Endothelial cell (in vitro differentiated cells): ENCODE measurements around the gene C19orf12. TPM values are rescaled to one million over a fixed set of nuclear protein-coding genes. Genes with fewer than 3 reads are reported as not detected.

Experiments used
- DNase-seq: peaks from one replicate; pipeline ENCODE4 v3.0.0; 2021; ENCODE audit warnings: low spot score
- H3K27ac Mint-ChIP-seq: one replicate; pipeline ENCODE4 v1.8.0; 2021; ENCODE audit warnings: mixed read lengths, inconsistent platforms; ENCODE audit not compliant: unreplicated experiment
- H3K27me3 Mint-ChIP-seq: one replicate; pipeline ENCODE4 v1.8.0; 2021; ENCODE audit warnings: mild to moderate bottlenecking, moderate library complexity, mixed read lengths, inconsistent platforms; ENCODE audit not compliant: unreplicated experiment
- H3K36me3 Mint-ChIP-seq: one replicate; pipeline ENCODE4 v1.8.0; 2021; ENCODE audit warnings: mild to moderate bottlenecking, low read depth, mixed read lengths, inconsistent platforms; ENCODE audit not compliant: unreplicated experiment
- H3K4me1 Mint-ChIP-seq: one replicate; pipeline ENCODE4 v1.8.0; 2021; ENCODE audit warnings: mild to moderate bottlenecking, mixed read lengths, inconsistent platforms; ENCODE audit not compliant: unreplicated experiment
- H3K4me3 Mint-ChIP-seq: one replicate; pipeline ENCODE4 v1.8.0; 2021; ENCODE audit warnings: mild to moderate bottlenecking, mixed read lengths, inconsistent platforms; ENCODE audit not compliant: unreplicated experiment
- H3K9me3 Mint-ChIP-seq: one replicate; pipeline ENCODE4 v1.8.0; 2021; ENCODE audit warnings: mixed read lengths, inconsistent platforms; ENCODE audit not compliant: unreplicated experiment
- CTCF ChIP-seq: fragments of 200-600 bp; sonication (generic); IDR thresholded peaks from one replicate; pipeline ENCODE4 v1.5.0; 2021; ENCODE audit warnings: antibody characterized with exemption; ENCODE audit not compliant: unreplicated experiment
- total RNA-seq: library from RNA; stranded (reverse); fragmentation: NEBNext Ultra II Directional; extraction: Animal tissue kit (Norgen Biotek cat#: 25700); gene quantifications from one replicate; pipeline ENCODE4 v1.2.1, GENCODE V29; 2021; ENCODE audit not compliant: unreplicated experiment

C19orf12 gene
- total RNA-seq, 1 donor from 2014 or later, result 6.1 TPM

- H3K27ac Mint-ChIP-seq, result no peak overlapping the region
- H3K27me3 Mint-ChIP-seq, result no peaks in the 10 kb centered on the region
- H3K9me3 Mint-ChIP-seq, result no peaks in the 10 kb centered on the region
- H3K4me1 Mint-ChIP-seq, result no peaks in the 10 kb centered on the region
- no peak for TF ChIP-seq CTCF
- no peak overlapping the region for H3K4me3 Mint-ChIP-seq
- no peaks in the 10 kb centered on the region for H3K36me3 Mint-ChIP-seq
- DNase-seq, result no peak
Observed at GRCh38 chr19:29705706-29706105, 9.4 kb downstream of the C19orf12 start.

GRCh38 chr19:29704562-29705558 lies 10.2 kb downstream of the C19orf12 start:
- H3K36me3 Mint-ChIP-seq, result no peaks in the 10 kb centered on the region
- no peaks in the 10 kb centered on the region for H3K9me3 Mint-ChIP-seq
- no peaks in the 10 kb centered on the region for H3K4me1 Mint-ChIP-seq
- DNase-seq, result no peak
- no peak overlapping the region for H3K4me3 Mint-ChIP-seq
- TF ChIP-seq CTCF, result no peak
- H3K27me3 Mint-ChIP-seq, result no peaks in the 10 kb centered on the region
- no peak overlapping the region for H3K27ac Mint-ChIP-seq

GRCh38 chr19:29702963-29703320 lies 12.1 kb downstream of the C19orf12 start:
- no peak for DNase-seq
- H3K27me3 Mint-ChIP-seq, result peaks cover under 1% of the 10 kb centered on the region
- TF ChIP-seq CTCF, result no peak
- no peaks in the 10 kb centered on the region for H3K36me3 Mint-ChIP-seq
- H3K9me3 Mint-ChIP-seq, result no peaks in the 10 kb centered on the region
- no peak overlapping the region for H3K27ac Mint-ChIP-seq
- H3K4me1 Mint-ChIP-seq, result no peaks in the 10 kb centered on the region
- H3K4me3 Mint-ChIP-seq, result no peak overlapping the region

- Mint-ChIP-seq H3K36me3 (no peaks in the 10 kb centered on the region), H3K4me1 (no peaks in the 10 kb centered on the region), H3K9me3 (no peaks in the 10 kb centered on the region), H3K27me3 (peaks cover 2% of the 10 kb centered on the region), H3K4me3 (no peak overlapping the region), H3K27ac (no peak overlapping the region)
- DNase-seq, result no peak
- no peak for TF ChIP-seq CTCF
Observed at GRCh38 chr19:29702161-29702962, 12.7 kb downstream of the C19orf12 start.
